Heart left ventricle (tissue), 16 donors: ENCODE measurements around the gene SLC22A9. TPM values are rescaled to one million over a fixed set of nuclear protein-coding genes. Genes with fewer than 3 reads are reported as not detected.

ENCODE experiments used
- ATAC-seq, 4 donors: fragments of 200-7000 bp; cut with Tn5 transposase; one replicate each; pipeline ENCODE4 v1.9.1; 2020 to 2022; ENCODE audit warnings: moderate library complexity in 4 of 4, mild to moderate bottlenecking in 3 of 4, moderate number of reproducible peaks in 1 of 4
- DNase-seq, 5 donors: peaks; one replicate each; pipeline ENCODE4 v3.0.0-alpha.2; 2020
- H3K27ac ChIP-seq, 12 donors: fragments of 200-600 bp; sonication (generic) in 4 of 12; one replicate each; pipeline versions ENCODE4 v1.5.0 to v1.8.0; 2016 to 2022; ENCODE audit warnings: mild to moderate bottlenecking in 2 of 12
- H3K27me3 ChIP-seq, 9 donors: fragments of 200-600 bp; sonication (generic) in 2 of 9; one replicate each; pipeline versions ENCODE4 v1.5.1 to v1.8.0; 2016 to 2022; ENCODE audit warnings: mild to moderate bottlenecking in 3 of 9
- H3K36me3 ChIP-seq, 9 donors: fragments of 200-600 bp; sonication (generic) in 2 of 9; one replicate each; pipeline versions ENCODE4 v1.5.0 to v1.8.0; 2018 to 2022; ENCODE audit warnings: mild to moderate bottlenecking in 2 of 9
- H3K4me1 ChIP-seq, 12 donors: fragments of 200-600 bp; sonication (generic) in 4 of 12; one replicate each; pipeline versions ENCODE4 v1.5.0 to v1.8.0; 2016 to 2022; ENCODE audit warnings: mild to moderate bottlenecking in 3 of 12
- H3K4me3 ChIP-seq, 12 donors: fragments of 200-600 bp; sonication (generic) in 4 of 12; one replicate each; pipeline versions ENCODE4 v1.5.0 to v1.8.0; 2017 to 2022; ENCODE audit warnings: mild to moderate bottlenecking in 9 of 12, moderate library complexity in 4 of 12
- H3K9me3 ChIP-seq, 12 donors: fragments of 200-600 bp; sonication (generic) in 4 of 12; one replicate each; pipeline versions ENCODE4 v1.5.0 to v1.8.0; 2016 to 2022; ENCODE audit warnings: mild to moderate bottlenecking in 1 of 12
- POLR2A ChIP-seq, 2 donors: fragments of 450-650 bp; IDR thresholded peaks; one replicate each; pipeline ENCODE4 v1.6.1; 2017; ENCODE audit warnings: antibody characterized with exemption in 2 of 2, mild to moderate bottlenecking in 2 of 2, moderate library complexity in 2 of 2
- WGBS, 4 donors: extraction: QIAGEN DNeasy Blood & Tissue Kit in 2 of 4; methylation state at CpG; one replicate each; pipeline versions ENCODE4 v1.1.5 to v1.1.7; 2013 to 2018; 5-methylcytosine and 5-hydroxymethylcytosine counted together
- intact Hi-C, 10 donors: fragments of 100-400 bp; cut with DNase I; formaldehyde crosslinking; loops; one replicate each; pipeline versions ENCODE4 v1.11.1 to v1.14.2; 2022
- polyA plus RNA-seq, 2 donors: library from polyadenylated mRNA; stranded (reverse); fragments of 200-250 nt; gene quantifications; one replicate each; pipeline ENCODE4 v1.2.3, GENCODE V29; 2013
- total RNA-seq, 9 donors: library from RNA; depleted of rRNA in 2 of 9; stranded (reverse); fragments of >200 nt in 2 of 9; fragmentation: NEBNext Ultra II Directional in 3 of 9; extraction: Animal tissue kit (Norgen Biotek cat#: 25700) in 3 of 9; gene quantifications; one replicate each; pipeline versions ENCODE4 v1.1.0 to v1.2.4, GENCODE V29; 2016 to 2023
- TF ChIP-seq, protein P1 (sequence below), 12 donors: fragments of 200-600 bp; sonication (generic) in 4 of 12; IDR thresholded peaks; one replicate each; pipeline versions ENCODE4 v1.5.0 to v1.8.0; 2018 to 2022; ENCODE audit warnings: antibody characterized with exemption in 12 of 12, mild to moderate bottlenecking in 5 of 12
- donor health status: ischemic (EF 13 %, LVEDD 7.1; RV severe dilation, severe dysfunction).
- donor health status: healthy with polysubstance abuse.
- donor health status: DM: no; HTN: yes; CAD: no.
- donor health status: DM: no; HTN: no; CAD: no.
- donor health status: ischemic (EF 25% LVEDD 6.9; RV normal size, moderate dysfunction).
- donor health status: ischemic (EF 25% LVEDD 5.7; RV mildly dilated, moderate dysfunction).
- donor health status: healthy.
- donor health status: DM: yes; HTN: yes; CAD: no.
- donor health status: ischemic (EF 35%, LVEDD 5.7; RV mildly dilated, moderate dysfunction).
- donor health status: nonischemic (EF 11% LVEDD 7.7; RV severe dilation, severe dysfunction).
- donor health status: DM: yes; HTN: yes; CAD: no.
- donor health status: PGD.
- donor health status: ischemic (EF 29% LVEDD 5.4; RV normal size, mild dysfunction).
- donor health status: nonischemic (EF 23%, LVEDD 6.1; RV moderate dilation, normal function).

SLC22A9 gene
- total and polyA plus RNA-seq, 11 donors: not detected

GRCh38 chr11:63343130-63343529 is 26.5 kb upstream of the SLC22A9 start:
- no peaks in the 10 kb centered on the region for H3K4me1 ChIP-seq
- H3K4me3 ChIP-seq: no peak overlapping the region
- H3K27me3 ChIP-seq: no peaks in the 10 kb centered on the region
- no peak for ATAC-seq
- H3K27ac ChIP-seq: no peak overlapping the region
- intact Hi-C loops: no loop called here
- DNase-seq: no peak
- peaks cover 0 to 5% (median 0%) of the 10 kb centered on the region in 12 donors for H3K9me3 ChIP-seq
- TF ChIP-seq POLR2A (IDR thresholded peaks at IDR 0.05): no peak
- TF ChIP-seq, protein P1, sequence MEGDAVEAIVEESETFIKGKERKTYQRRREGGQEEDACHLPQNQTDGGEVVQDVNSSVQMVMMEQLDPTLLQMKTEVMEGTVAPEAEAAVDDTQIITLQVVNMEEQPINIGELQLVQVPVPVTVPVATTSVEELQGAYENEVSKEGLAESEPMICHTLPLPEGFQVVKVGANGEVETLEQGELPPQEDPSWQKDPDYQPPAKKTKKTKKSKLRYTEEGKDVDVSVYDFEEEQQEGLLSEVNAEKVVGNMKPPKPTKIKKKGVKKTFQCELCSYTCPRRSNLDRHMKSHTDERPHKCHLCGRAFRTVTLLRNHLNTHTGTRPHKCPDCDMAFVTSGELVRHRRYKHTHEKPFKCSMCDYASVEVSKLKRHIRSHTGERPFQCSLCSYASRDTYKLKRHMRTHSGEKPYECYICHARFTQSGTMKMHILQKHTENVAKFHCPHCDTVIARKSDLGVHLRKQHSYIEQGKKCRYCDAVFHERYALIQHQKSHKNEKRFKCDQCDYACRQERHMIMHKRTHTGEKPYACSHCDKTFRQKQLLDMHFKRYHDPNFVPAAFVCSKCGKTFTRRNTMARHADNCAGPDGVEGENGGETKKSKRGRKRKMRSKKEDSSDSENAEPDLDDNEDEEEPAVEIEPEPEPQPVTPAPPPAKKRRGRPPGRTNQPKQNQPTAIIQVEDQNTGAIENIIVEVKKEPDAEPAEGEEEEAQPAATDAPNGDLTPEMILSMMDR (IDR thresholded peaks at IDR 0.05): no peak
- WGBS, 4 donors: 88 to 92% (median 89%) methylated on average over 1 of the region's 1 CpG
- no peaks in the 10 kb centered on the region for H3K36me3 ChIP-seq

DNA sequence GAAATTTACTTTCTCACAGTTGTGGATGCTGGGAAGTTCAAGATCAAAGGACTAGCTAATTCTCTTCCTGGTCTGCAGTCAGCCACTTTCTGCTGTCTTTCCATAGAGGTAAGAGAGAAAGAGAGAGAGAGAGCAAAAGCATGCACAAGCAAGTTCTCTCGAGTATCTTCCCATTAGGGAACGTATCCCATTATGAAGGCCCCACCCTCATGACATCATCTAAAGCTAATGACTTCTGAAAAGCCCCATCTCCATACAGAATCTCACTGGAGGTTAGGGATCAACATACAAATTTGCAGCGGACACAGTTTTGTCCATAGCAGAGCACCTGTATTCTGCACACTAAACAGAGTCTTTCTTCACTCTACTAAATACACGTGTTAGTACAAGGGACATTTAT is 17.4 kb upstream of the SLC22A9 start:
- no peak for ATAC-seq
- no peak for DNase-seq
- no peaks in the 10 kb centered on the region for H3K4me1 ChIP-seq
- intact Hi-C loops: no loop called here
- no peak overlapping the region for H3K27ac ChIP-seq
- WGBS, 4 donors: 71 to 82% (median 74%) methylated on average over 4 of the region's 4 CpGs
- H3K36me3 ChIP-seq: no peaks in the 10 kb centered on the region
- peaks cover 0 to 6% (median 0%) of the 10 kb centered on the region in 9 donors for H3K27me3 ChIP-seq
- no peak for TF ChIP-seq POLR2A (IDR thresholded peaks at IDR 0.05)
- TF ChIP-seq, protein P1 (IDR thresholded peaks at IDR 0.05): no peak
- peaks cover 0 to 11% (median 0%) of the 10 kb centered on the region in 12 donors for H3K9me3 ChIP-seq
- no peak overlapping the region for H3K4me3 ChIP-seq

- H3K9me3 ChIP-seq: peaks cover 0 to 19% (median 2%) of the 10 kb centered on the region in 12 donors
- intact Hi-C loops: no loop called here
- peaks cover 0 to 5% (median 0%) of the 10 kb centered on the region in 9 donors for H3K27me3 ChIP-seq
- WGBS, 4 donors: 61 to 69% (median 64%) methylated on average over 1 of the region's 1 CpG
- no peak overlapping the region for H3K27ac ChIP-seq
- ATAC-seq: no peak
- no peak overlapping the region for H3K4me3 ChIP-seq
- H3K4me1 ChIP-seq: no peaks in the 10 kb centered on the region
- no peaks in the 10 kb centered on the region for H3K36me3 ChIP-seq
- DNase-seq: no peak
- TF ChIP-seq, protein P1 (IDR thresholded peaks at IDR 0.05): no peak
- TF ChIP-seq POLR2A (IDR thresholded peaks at IDR 0.05): no peak
Observed at GRCh38 chr11:63362196-63362793, 7.3 kb upstream of the SLC22A9 start.

GRCh38 chr11:63369971-63370588 is 495 bp downstream of the SLC22A9 start:
- Histone ChIP-seq H3K9me3 (peaks cover 0 to 6% (median 0%) of the 10 kb centered on the region in 12 donors), H3K4me3 (no peak overlapping the region), H3K36me3 (no peaks in the 10 kb centered on the region), H3K4me1 (no peaks in the 10 kb centered on the region), H3K27me3 (peaks cover 0 to 7% (median 0%) of the 10 kb centered on the region in 9 donors), H3K27ac (no peak overlapping the region)
- no peak for DNase-seq
- 81 to 87% (median 84%) methylated on average over 7 of the region's 7 CpGs for whole genome bisulfite sequencing, 4 donors
- intact Hi-C loops: no loop called here
- no peak for ATAC-seq
- TF ChIP-seq POLR2A (IDR thresholded peaks at IDR 0.05): no peak
- TF ChIP-seq, protein P1 (IDR thresholded peaks at IDR 0.05): no peak
